GM03348 (cell line): ENCODE data around the gene FBXL7.

ENCODE experiments used
- DNase-seq: peaks from one replicate; pipeline ENCODE4 v3.0.0; 2012; ENCODE audit warnings: low spot score

Gene FBXL7

GRCh38 chr5:15951550-15951949 is 451.6 kb downstream of the FBXL7 start:
- no peak for DNase-seq

GRCh38 chr5:15956622-15957021 is 456.6 kb downstream of the FBXL7 start:
- DNase-seq: no peak

GRCh38 chr5:15957124-15957523 is 457.1 kb downstream of the FBXL7 start:
- no peak for DNase-seq

- no peak for DNase-seq
Measured at GRCh38 chr5:15959370-15960164, 459.6 kb downstream of the FBXL7 start.

GRCh38 chr5:15966066-15966640 is 466.2 kb downstream of the FBXL7 start:
- DNase-seq: peak; percentile 18

GRCh38 chr5:15966651-15967050 is 466.7 kb downstream of the FBXL7 start:
- peak; percentile 12 for DNase-seq

GRCh38 chr5:15968993-15969392 is 469.0 kb downstream of the FBXL7 start:
- DNase-seq: no peak

- no peak for DNase-seq
Measured at GRCh38 chr5:15977851-15978250, 477.9 kb downstream of the FBXL7 start.

GRCh38 chr5:15980835-15981234 is 480.9 kb downstream of the FBXL7 start:
- no peak for DNase-seq

GRCh38 chr5:15983392-15983791 is 483.4 kb downstream of the FBXL7 start:
- DNase-seq: no peak
